ENCODE data around the gene ANAPC2. TPM values are rescaled to one million over a fixed set of nuclear protein-coding genes. Genes with fewer than 3 reads are reported as not detected.

ANAPC2 gene
- total RNA-seq, 1 donor from 2014 or later: 20.5 TPM

DNA sequence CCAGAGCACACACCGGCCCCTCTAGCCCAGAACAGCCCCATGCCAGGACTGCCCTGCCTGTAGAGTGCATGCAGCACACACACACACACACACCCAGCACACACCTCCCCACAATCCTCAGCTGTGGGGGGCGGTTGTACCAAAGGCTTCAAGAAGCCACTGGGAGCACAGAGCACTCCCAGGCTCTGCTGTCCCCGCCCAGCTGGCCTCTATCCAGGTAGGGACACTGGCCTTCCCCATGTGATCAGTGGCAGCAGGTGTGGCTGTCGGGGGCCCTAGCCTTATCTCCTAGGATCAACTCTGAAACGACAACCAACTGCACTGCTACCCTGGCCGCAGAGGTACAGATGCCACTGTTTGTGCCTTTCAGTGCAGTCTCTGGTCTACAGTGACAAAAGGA, 2.0 kb downstream of the ANAPC2 start:
- DNase-seq (ENCODE audit: low read depth): no peak
- no peak for FAIRE-seq
- TF ChIP-seq, protein P1, sequence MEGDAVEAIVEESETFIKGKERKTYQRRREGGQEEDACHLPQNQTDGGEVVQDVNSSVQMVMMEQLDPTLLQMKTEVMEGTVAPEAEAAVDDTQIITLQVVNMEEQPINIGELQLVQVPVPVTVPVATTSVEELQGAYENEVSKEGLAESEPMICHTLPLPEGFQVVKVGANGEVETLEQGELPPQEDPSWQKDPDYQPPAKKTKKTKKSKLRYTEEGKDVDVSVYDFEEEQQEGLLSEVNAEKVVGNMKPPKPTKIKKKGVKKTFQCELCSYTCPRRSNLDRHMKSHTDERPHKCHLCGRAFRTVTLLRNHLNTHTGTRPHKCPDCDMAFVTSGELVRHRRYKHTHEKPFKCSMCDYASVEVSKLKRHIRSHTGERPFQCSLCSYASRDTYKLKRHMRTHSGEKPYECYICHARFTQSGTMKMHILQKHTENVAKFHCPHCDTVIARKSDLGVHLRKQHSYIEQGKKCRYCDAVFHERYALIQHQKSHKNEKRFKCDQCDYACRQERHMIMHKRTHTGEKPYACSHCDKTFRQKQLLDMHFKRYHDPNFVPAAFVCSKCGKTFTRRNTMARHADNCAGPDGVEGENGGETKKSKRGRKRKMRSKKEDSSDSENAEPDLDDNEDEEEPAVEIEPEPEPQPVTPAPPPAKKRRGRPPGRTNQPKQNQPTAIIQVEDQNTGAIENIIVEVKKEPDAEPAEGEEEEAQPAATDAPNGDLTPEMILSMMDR (IDR thresholded peaks at IDR 0.05; ENCODE audit: insufficient read depth, low read length, severe bottlenecking): no peak
- H3K36me3 ChIP-seq (ENCODE audit: control insufficient read depth, insufficient read depth, low read length): peaks cover 39% of the 10 kb centered on the region
- no peaks in the 10 kb centered on the region for H3K27me3 ChIP-seq (ENCODE audit: control insufficient read depth, insufficient read depth, low read length)
- H3K4me3 ChIP-seq (ENCODE audit: low read depth, low read length): no peak overlapping the region

DNA sequence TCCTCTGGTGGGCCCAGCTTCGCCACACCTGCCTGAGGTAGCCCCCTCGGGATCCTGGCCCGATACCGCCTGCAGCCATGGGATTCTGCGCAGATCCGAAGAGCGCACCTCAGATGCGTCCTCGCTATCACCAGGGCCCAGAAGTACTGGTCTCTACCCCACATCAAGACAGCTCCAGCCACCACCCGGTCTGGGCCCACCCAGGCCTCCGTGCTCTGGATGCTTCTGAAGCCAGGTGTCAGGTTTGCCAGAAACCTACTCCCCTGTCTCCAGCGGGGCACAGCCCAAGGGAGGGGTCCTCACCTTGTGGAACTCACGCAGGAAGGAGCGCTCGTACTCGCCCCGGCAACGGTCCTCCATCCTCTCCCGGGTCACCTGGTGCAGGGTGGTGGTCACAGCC, 2.4 kb downstream of the ANAPC2 start:
- H3K27me3 ChIP-seq (ENCODE audit: control insufficient read depth, insufficient read depth, low read length): no peaks in the 10 kb centered on the region
- TF ChIP-seq, protein P1 (IDR thresholded peaks at IDR 0.05; ENCODE audit: insufficient read depth, low read length, severe bottlenecking): no peak
- H3K4me3 ChIP-seq (ENCODE audit: low read depth, low read length): no peak overlapping the region
- no peak for DNase-seq (ENCODE audit: low read depth)
- peaks cover 42% of the 10 kb centered on the region for H3K36me3 ChIP-seq (ENCODE audit: control insufficient read depth, insufficient read depth, low read length)
- no peak for FAIRE-seq

DNA sequence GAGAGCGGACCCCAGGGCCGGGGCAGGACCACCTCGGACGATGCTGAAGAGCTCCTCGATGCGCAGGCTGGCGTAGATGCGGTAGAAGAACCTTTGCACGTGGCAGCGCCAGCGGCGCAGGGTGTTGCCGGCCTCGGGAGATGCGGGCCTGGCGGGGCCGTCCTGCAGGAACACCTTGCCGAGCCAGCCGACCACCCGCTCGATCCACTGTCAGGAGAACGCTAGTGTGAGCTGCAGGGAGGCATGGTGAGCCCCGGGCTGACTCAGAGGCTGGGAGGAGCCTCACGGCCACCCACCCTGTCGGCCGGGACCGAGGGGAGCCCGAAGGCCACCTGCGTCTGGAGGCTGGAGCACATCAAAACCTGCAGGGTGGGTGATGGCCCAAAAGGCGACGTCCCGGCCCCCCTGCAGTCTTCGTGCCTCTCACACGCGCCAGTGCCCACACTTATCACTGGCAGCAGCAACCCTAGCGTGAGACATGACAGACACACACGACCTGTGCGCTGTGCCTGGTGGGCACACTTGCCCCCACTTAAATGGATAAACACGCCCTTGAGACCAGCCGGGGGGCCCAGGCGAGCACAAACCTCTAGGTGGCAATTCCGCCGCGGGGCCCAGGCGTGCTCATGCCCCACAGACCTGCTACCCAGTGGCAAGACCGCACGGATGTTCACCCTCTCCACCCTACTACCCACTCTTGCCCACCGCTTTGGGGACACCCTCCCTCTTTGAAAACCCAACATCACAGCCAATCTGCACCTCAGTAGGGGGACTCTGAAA, 3.3 kb downstream of the ANAPC2 start:
- H3K27me3 ChIP-seq (ENCODE audit: control insufficient read depth, insufficient read depth, low read length): no peaks in the 10 kb centered on the region
- TF ChIP-seq, protein P1 (IDR thresholded peaks at IDR 0.05; ENCODE audit: insufficient read depth, low read length, severe bottlenecking): no peak
- FAIRE-seq (no peak), DNase-seq (ENCODE audit: low read depth) (no peak)
- H3K36me3 ChIP-seq (ENCODE audit: control insufficient read depth, insufficient read depth, low read length): peaks cover 40% of the 10 kb centered on the region
- no peak overlapping the region for H3K4me3 ChIP-seq (ENCODE audit: low read depth, low read length)

DNA sequence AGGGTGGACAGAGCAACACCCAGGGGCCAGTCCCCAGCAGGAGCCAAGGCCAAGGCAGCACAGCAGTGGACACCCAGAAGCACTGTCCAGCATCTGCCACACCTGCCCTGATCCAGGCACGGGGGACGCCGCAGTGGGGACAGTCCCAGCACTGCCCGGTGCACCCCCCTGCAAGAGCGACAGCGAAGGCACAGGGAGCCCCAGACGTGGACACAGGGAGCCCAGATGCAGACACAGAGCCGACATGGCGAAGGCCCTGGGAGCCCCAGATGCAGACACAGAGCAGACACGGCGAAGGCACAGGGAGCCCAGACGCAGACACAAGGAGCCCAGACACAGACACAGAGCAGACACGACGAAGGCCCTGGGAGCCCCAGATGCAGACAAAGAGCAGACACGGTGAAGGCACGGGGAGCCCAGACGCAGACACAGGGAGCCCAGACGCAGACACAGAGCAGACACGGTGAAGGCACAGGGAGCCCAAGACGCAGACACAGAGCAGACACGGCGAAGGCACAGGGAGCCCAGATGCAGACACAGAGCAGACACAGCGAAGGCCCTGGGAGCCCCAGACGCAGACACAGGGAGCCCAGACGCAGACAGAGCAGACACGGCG, 4.3 kb downstream of the ANAPC2 start:
- Histone ChIP-seq H3K4me3 (ENCODE audit: low read depth, low read length) (no peak overlapping the region), H3K36me3 (ENCODE audit: control insufficient read depth, insufficient read depth, low read length) (peaks cover 38% of the 10 kb centered on the region), H3K27me3 (ENCODE audit: control insufficient read depth, insufficient read depth, low read length) (no peaks in the 10 kb centered on the region)
- FAIRE-seq: no peak
- DNase-seq (ENCODE audit: low read depth): no peak
- TF ChIP-seq, protein P1 (IDR thresholded peaks at IDR 0.05; ENCODE audit: insufficient read depth, low read length, severe bottlenecking): no peak

DNA sequence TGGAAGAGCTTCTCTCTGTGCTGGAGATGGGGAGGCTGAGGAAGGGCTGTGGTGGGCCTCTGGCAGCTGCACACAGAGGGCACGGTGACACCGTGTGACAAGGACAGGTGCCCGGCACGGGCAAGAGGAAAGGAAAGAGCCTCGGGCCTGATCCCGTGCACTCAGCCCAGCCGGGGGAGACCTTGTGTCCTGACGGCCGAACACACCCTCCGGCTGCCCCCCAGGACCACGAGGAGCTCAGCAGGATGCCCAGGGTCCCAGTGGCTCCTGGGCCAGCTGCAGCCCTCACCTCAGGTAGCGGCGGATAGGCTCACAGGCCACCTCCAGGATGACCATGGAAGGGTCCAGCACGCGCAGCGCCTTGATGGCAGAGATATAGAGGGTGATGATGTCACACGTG, 5.5 kb downstream of the ANAPC2 start:
- no peaks in the 10 kb centered on the region for H3K27me3 ChIP-seq (ENCODE audit: control insufficient read depth, insufficient read depth, low read length)
- TF ChIP-seq, protein P1 (IDR thresholded peaks at IDR 0.05; ENCODE audit: insufficient read depth, low read length, severe bottlenecking): no peak
- no peak overlapping the region for H3K4me3 ChIP-seq (ENCODE audit: low read depth, low read length)
- DNase-seq (ENCODE audit: low read depth): no peak
- H3K36me3 ChIP-seq (ENCODE audit: control insufficient read depth, insufficient read depth, low read length): peaks cover 38% of the 10 kb centered on the region
- no peak for FAIRE-seq

Measured in bronchial epithelial cell (primary cell).